ENCODE results near the gene TRIM63.

GRCh38 chr1:26038904-26039303 lies 28.5 kb downstream of the TRIM63 start:
- TF ChIP-seq CTCF (IDR thresholded peaks at IDR 0.05) (no peak), POLR2A (IDR thresholded peaks at IDR 0.05) (no peak)
